Right hindlimb (tissue), 1 donor: ENCODE measurements around the gene OR5A1.
A peak's percentile ranks its signal among the peaks of the same experiment; 100 is the strongest.
"Not testable (repeated sequence)": the region's sequence is repeated elsewhere in the genome, so short reads cannot be mapped to it uniquely, and the experiment has no call there.

Experiments used
- DNase-seq: peaks from one replicate; pipeline ENCODE4 v3.0.0-alpha.2; 2018

The OR5A1 gene

DNA sequence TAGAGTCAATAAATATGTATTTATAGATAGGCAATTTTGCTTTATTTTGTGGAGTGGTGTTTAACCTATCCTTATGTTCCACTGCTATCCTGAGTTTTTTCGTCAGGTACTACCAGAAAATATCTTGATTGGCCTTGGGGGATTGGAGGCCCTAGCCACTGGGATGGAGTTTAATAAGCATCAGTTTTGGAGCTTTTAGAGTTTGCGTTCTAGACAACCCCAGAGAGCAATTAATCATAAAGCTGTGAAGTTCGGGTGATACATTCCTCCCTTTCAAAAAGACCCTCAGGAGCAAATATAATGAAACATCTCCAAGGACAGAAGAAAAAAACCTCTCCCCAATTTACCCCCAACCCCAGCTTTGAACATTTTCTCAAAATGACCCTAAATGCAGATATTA is at the start of gene OR5A1:
Gene OR5A1, plus strand, starts transcription at position 301 of the 400 bp plus-strand sequence. CDS start 6,700 bp downstream, outside the sequence.
- DNase-seq: no peak

DNA sequence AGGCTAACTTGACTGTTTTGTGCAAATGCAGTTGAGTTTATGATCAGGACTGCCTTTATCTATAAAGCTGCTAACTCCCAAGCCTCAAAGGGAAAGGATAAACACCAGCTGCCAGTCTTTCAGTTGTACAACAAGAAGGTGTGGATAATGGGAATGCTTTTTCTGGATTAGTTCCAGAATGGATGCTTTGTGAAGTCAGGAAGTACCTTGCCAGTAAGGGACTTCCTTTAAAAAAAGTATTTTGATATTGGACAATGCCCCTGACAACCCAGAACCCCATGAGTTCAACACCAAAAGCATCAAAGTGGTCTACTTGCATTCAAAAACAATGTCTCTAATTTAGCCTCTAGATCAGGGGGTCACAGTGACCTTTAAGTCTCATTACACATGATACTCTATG is 42.1 kb upstream of the OR5A1 start:
- DNase-seq: no peak

DNA sequence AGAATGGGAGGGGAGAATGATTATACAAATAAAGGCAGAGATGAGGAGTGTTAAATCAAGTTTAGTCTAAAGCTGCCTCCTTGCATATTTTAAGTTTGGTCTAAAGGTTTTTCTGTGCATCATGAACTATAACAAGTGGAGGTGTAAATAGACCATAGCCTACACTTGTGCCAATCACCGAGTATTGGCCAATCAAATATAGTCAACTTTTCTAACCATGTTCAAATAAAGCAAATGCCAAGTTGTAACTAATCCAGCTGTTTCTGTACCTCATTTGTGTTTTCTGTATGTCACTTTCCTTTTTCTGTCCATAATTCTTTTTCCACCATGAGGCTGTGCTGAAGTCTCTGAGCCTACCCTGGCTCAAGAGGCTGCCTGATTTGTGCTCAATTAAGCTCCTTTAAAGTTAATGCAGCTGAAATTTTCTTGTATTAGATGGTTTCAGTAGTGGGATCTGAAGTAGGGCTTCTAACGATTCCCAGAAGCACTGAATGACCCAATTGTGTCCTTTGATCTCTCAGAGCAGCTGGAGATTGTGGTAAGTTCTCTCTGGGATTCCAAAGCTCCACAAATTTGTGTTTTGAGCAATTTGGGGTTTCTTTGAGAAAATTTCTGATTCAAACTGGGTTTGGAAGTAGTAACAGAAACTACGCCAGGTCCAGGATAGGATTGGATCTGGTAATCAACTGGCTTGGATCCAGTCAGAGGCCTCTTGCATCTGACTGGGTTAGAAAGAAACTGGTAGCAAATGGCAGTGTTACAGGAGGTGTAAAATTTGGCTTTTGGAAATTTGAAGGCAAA is 35.6 kb upstream of the OR5A1 start:
- no peak for DNase-seq

DNA sequence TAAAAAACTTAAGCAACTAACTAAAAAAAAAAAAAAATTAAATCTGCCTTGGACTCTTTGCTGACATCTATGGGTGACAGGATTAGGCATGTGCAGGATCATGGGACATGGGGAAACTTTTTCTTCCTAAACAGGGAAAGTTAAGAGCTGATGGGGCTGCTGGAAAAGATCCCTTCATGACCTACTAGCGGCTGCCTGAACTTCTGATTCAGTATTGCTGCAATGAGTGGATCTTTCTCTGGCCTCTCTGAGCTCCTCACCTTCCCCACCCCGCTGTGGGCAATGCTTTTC is 35.1 kb upstream of the OR5A1 start:
- no peak for DNase-seq

DNA sequence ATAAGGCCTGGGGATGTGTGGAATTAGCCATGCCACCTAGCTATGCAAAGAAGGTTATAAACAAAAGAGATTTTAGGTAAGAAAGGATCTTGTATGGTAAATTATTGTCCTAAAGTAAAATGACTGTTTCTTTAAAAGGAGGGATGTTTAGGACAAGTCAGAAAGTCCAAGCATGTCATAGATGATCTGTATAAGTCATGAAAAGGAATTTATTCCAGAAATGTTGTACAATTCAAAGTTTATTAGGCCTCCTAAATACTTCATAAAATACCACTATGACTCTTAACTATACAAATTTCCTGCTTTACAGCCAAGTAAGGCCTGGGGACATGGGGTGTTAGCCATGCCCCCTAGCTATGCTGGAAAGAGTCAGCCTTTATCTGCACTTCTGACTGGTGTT is 32.7 kb upstream of the OR5A1 start:
- no peak for DNase-seq

DNA sequence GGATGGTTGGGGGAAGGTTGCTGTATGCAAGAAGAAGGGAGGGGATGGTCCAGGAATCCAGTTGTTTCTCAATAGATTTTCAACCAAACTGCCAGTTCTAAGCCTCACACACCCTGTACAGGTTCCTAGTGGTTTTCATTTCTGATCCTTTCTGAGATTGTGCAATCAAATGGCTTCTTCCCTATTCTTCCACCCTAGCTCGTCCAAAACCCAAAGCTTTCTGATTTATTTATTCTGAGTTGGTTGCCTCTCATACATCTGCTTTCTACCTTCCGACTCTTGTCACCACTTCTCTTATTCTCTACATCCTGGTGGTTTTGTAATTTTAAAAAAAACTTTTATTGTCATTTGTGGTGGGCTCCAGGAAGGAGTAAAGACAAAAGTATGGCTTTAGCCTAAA is 22.6 kb upstream of the OR5A1 start:
- no peak for DNase-seq

DNA sequence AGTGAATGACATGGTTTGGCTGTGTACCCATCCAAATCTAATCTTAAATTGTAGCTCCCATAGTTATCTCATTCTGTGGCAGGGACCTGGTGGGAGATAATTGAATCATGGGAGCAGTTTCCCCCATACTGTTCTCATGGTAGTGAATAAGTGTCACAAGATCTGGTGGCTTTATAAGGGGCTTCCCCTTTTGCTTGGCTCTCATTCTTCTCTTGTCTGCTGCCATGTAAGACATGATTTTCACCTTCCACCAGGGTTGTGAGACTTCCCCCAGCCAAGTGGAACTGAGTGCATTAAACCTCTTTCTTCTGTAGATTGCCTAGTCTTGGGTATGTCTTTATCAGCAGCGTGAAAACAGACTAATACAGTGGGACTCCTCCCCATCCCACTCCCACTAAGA is 21.2 kb upstream of the OR5A1 start:
- no peak for DNase-seq

DNA sequence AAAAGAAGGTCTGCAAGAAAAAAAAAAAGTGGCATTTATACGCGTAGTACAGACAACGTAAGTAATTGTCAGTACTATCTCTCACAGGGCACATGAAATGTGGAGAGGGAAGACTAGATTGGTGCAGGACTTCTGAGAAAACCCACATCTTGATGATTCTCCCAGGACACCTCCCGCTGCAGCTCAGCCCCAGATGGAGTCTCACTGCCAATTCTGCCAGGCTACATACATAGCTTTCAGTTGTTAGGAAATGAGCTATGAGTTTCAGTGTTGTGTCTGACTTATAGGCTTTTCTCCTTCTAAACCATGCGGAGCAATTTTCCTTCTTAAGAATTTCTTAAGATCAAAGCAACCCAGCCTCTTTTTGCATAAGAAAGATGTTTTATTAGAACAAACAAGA is 19.7 kb upstream of the OR5A1 start:
- no peak for DNase-seq

DNA sequence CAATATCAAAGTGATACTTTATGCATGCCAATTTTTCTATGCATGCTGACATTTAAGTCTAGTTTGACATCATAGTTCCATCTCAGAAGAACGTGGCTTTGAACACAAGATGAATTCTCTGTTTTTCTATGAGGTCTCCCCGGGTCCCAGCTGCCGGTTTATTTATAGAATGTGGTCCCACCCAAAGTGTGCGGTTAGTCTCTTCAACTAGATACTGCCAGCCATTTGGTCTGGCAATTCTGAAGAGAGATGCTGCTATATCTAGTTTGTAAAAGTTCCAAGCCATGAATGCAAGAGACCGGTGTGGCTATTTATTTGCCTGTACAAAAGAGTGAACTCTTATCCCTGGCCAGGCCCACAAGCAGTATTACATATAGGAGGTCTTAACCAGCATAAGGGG is 19.2 kb upstream of the OR5A1 start:
- DNase-seq: no peak

DNA sequence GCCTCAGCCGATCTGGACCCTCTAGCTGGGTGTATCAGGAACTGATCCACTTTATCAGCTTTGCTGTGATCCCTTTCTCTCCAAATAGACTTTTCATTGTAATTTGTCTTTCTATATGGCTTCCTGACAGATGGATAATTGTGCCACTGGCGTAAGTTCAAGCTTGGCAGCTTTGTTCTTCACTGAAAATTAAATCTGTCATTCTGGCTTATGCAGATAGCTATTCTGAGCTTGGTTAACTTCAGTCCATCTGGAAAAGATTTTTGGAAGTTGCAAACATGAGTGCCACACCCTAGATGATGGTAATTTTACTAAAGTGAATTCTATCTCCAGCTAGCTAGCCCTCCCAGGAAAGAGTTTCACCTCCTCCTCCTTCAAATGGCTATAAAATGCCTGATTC is 18.1 kb upstream of the OR5A1 start:
- DNase-seq: no peak

DNA sequence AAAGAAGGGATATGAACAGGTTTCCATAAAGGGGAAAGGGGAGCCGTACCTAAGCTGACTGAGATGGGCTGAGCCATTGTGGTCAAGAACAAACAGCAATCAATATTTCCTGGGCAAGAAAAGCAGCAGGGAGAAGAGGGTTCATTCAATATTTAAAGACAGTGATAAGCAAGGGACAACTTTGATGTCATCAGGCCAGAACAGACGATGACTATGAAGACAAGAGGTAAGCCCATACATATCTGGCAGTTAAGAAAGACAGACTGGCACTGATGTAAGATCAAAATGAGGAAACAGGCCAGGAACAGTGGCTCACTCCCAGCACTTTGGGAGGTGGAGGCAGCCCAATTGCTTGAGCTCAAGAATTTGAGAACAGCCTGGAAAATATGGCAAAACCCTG is 12.4 kb upstream of the OR5A1 start:
- no peak for DNase-seq

DNA sequence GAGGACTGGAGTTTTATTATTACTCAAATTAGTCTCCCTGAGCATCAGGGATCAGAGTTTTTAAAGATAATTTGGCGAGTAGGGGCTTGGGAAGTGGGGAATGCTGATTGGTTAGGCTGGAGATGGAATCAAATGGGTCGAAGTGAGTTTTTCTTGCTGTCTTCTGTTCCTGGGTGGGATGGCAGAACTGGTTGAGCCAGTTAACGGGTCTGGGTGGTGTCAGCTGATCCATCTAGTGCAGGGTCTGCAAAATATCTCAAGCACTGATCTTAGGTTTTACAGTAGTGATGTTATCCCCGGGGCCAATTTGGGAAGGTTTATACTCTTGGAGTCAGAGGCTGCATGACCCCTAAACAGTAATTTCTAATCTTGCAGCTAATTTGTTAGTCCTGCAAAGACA is 11.1 kb upstream of the OR5A1 start:
- DNase-seq: no peak

DNA sequence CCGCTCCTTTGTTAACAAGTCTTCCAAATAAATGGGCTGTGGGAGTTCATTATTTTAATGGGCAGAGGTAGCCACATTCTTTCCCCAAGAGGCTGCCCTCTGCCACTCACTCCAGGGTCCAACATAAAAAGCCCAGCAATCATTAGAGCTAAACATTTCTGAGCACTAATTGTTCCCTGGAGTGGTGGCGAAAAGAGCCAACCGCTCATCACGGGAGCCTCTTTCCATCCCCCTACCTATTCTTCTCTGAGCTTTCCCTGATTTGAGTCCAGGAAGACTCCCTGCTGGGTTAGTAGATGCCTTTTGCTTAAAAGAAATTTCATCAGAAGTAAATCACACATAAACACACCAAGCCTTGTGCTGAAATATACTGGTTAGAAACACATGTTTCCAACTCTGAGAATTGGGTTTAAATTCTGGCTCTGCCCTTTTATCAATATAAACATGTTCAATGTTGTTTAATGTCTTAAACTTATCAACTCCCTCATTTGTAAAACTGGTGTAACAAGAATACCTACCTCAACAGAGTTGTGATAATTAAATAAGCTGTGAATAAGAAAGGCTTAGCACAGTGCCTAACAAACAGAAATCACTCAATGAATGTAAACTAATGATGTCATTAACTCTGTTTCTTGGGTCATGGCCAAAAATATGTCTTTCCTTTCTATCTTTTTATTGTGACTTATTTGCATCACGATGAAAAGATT is 9.8 kb upstream of the OR5A1 start, which contains the start of gene OR5A2:
Gene OR5A2, minus strand, starts transcription at position 53 of the 707 bp plus-strand sequence. CDS start 3,460 bp downstream, outside the sequence.
- no peak for DNase-seq

DNA sequence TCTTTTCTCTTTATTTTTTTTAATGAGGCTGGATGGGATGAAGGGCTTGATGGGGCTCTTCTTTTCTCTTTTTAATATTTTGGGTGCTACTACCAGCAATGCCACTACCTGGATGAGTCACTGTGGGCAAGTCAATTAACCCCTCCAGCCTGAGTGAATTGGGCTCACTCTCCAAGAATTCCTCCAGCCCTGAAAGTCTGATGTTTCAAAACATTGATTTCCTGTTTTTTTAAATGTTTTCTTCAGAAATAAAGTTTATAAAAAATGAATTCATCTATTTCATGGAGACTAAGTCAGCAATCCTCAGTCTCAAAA is 9.2 kb upstream of the OR5A1 start:
- no peak for DNase-seq

DNA sequence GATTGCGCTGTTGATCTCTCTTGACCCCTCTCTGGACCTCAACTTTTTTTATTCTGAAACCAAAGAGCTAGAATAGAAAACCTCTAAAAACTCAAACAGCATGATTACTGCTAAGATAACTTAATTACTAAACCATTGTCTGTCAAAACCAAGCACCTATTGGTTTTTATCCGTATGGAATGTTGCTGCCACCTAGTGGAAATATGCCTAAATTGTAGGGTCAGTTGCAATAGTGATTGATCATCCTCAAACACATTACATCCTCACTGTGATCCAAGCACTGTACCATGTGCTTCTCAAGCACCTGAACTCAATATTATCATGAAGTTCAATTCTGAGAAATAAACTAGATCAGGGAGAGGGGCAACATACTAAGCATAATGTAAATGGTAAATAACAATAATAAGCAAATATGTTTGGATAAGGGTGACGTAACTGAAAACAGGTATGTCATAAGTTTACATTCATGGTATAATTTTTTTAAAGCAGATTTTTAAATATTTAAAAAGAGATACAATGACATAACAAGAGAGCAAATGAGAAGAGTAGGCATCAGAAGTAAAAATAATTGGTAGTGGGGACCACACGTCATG is 6.2 kb upstream of the OR5A1 start:
- no peak for DNase-seq

DNA sequence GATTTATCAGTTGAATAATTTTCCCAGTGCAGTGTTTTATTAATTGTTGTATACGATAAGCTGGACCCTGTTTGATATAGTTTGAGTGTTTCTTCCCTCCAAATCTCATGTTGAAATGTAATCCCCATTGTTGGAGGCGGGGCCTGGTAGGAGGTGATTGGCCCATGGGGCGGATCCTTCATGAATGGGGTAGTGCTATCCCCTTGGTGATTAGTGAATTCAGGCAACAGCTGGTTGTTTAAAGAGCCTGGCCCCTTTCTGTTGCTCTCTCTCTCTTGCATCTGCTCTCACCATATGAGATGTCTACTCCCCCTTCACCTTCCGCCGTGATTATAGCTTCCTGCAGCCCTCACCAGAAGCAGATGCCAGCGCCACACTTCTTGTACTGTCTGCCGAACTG is 1.5 kb downstream of the OR5A1 start:
- no peak for DNase-seq

DNA sequence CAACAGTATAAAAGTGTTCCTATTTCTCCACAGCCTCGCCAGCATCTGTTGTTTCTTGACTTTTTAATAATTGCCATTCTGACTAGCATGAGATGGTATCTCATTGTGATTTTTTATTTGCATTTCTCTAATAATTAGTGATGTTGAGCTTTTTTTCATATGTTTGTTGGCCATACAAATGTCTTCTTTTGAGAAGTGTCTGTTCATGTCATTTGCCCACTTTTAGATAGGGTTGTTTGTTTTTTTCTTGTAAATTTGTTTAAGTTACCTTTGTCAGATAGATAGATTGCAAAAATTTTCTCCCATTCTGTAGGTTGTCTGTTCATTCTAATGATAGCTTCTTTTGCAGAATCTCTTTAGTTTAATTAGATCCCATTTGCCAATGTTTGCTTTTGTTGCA is 9.4 kb downstream of the OR5A1 start:
- not testable (repeated sequence) for DNase-seq

DNA sequence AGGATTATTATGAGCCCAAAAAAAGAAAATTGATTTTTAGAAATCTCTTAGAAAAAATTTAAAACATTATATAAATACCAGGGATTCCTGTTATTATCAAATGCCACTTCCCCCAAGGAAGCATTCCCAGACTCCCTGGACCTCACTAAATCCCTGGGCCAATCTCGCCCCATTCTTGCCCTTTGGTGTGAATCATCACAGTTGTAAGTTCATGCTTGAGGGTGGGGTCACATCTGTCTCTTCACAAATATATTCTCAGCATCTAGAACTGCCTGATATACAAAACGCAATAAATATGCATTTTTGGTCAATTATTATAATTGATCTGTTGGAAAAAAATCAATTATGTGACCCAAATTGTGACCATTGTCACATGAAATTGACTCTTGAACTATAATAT is 12.2 kb downstream of the OR5A1 start:
- DNase-seq: no peak

DNA sequence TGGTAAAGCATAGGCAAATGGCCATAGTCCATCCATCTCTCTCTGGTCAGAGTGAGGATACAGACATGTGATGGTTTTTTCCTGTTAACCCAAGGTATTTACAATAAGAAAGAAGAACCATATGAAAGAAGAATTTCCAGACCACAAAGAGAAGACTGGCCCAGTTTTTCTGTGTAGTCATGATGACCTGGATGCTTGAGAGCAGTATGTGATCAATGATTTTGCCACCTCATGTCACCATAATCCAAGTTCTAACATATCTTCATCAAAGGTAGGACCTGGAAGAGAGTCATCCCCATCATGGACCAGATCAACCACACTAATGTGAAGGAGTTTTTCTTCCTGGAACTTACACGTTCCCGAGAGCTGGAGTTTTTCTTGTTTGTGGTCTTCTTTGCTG is 20.4 kb downstream of the OR5A1 start, which contains the start of gene OR4D6:
Gene OR4D6, plus strand, starts transcription at position 301 of the 400 bp plus-strand sequence. Its CDS starts 0 bp downstream, at position 301.
- DNase-seq: no peak

DNA sequence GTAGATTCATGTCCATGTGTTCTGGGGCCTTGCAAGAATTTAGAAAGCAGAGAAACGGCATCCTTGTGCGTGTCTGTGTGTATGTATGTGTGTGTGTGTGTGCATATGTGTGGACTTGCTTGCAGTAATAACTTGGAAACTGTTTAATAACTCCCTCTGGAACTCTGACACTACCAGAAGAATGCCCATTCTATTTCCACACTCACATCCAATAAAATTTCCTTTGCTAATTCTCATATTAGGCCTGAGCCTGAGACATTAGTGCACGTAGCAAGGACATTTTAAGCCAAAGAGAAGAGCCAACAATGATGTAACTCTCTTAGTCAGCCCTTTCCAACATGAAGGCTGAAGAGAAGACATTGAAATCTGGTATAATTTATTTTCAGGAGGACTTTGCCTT is 23.6 kb downstream of the OR5A1 start:
- DNase-seq: no peak

DNA sequence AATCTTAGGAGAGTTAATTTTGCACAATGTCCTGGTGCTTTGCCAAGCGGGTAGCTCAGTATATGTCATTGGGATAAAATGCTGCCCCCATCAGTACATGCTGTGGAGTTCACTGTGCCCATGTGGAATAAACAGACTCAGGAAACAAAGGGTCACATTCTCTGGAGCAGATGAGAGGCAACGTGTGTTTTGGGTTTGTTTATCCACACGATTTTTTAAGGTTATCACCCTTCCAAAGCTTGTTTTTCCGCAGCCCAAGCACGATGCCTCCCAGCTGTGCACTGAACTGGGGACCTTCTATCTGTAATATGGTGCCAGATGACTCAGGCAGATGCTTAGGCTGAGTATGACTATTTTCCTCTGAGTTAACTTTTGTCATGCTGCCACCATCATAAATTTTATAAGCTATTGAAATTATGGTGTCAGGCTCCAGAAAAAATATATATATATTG is 26.9 kb downstream of the OR5A1 start:
- DNase-seq: peak; percentile 53

DNA sequence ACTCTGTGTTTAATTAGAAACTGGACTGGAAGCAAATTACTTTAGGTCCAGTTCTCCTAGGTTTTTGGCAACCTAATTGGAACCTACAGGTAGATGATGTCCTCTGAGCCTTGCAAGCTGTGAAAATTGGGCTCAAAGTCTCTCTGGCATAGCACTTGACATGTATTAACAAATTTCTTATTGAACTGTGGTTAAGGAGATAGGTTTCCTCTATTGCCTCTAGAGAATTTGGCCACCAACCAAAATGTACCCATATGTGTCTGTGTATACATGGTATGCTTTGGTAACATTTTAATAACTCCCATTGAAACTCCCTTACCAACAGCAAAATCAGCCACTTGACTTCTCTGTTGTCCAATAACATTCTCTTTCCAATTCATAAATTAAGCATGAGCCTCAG is 36.7 kb downstream of the OR5A1 start, which contains the start of gene OR4D10:
Gene OR4D10, plus strand, starts transcription at position 301 of the 400 bp plus-strand sequence. CDS start 4,115 bp downstream, outside the sequence.
- DNase-seq: no peak

DNA sequence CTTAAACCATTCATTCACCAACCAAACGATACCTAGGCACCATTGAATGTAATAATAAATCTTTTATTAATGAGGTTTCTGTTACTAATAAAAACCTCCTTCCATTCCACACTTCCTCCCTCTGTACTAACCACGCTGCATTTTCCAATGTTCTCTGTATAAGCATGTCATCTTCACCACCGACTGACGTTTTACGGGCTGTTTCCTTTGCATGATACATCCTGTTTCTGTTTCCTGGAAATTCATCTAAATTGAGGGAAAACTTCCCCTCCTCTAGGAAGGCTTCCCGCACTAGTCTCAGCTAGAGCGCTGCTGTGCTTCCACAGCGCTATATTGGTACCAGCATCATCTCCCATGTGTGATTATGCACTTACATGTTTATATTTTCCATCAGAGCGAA is 38.9 kb downstream of the OR5A1 start:
- DNase-seq: no peak

DNA sequence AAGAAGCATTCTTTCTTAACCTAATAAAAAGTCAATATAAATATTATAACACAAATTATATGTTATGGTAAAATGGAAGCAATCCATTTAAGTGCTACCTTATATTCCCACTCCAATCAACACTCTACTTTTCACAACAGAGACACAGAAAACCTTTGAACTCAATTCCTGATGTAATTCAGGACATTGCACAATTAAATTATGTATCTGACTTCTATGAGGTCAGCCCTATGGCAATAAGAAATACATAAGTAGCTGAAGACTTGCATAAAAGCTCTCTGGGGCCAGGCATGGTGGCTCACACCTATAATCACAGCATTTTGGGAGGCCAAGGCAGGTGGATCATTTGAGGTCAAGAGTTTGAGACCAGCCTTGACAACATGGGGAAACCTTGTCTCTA is 43.6 kb downstream of the OR5A1 start:
- DNase-seq: no peak
